HEK293 (cell line): ENCODE data around the gene MAPRE3.

Experiments used
- KLF7 ChIP-seq: fragments of 450-650 bp; formaldehyde crosslinking; IDR thresholded peaks from 2 replicates; pipeline ENCODE4 v1.5.1; 2016; ENCODE audit warnings: missing biosample characterization, missing genetic modification characterization, borderline replicate concordance
- SCRT2 ChIP-seq: fragments of 450-650 bp; formaldehyde crosslinking; IDR thresholded peaks from 2 replicates; pipeline ENCODE4 v1.5.1; 2016; ENCODE audit warnings: missing biosample characterization, missing genetic modification characterization
- TRIM28 ChIP-seq: IDR thresholded peaks from 2 replicates; pipeline ENCODE4 v1.6.1; 2011; ENCODE audit warnings: low read length, control low read depth, borderline replicate concordance
- ZEB2 ChIP-seq: fragments of 450-650 bp; formaldehyde crosslinking; IDR thresholded peaks from 2 replicates; pipeline ENCODE4 v1.5.1; 2016; ENCODE audit warnings: missing biosample characterization, missing genetic modification characterization
- ZFHX2 ChIP-seq: fragments of 450-650 bp; formaldehyde crosslinking; conservative IDR thresholded peaks from 2 replicates; pipeline ENCODE4 v1.5.1; 2016; ENCODE audit warnings: missing biosample characterization, missing genetic modification characterization
- ZFP3 ChIP-seq: fragments of 450-650 bp; formaldehyde crosslinking; IDR thresholded peaks from 2 replicates; pipeline ENCODE4 v1.5.1; 2016; ENCODE audit warnings: low read depth, missing biosample characterization, missing genetic modification characterization
- ZNF138 ChIP-seq: fragments of 450-650 bp; formaldehyde crosslinking; IDR thresholded peaks from 2 replicates; pipeline ENCODE4 v1.5.1; 2016; ENCODE audit warnings: missing biosample characterization, missing genetic modification characterization, borderline replicate concordance
- ZNF221 ChIP-seq: fragments of 450-650 bp; formaldehyde crosslinking; IDR thresholded peaks from 2 replicates; pipeline ENCODE4 v1.5.1; 2017; ENCODE audit warnings: missing biosample characterization, missing genetic modification characterization, borderline replicate concordance
- ZNF248 ChIP-seq: fragments of 450-650 bp; formaldehyde crosslinking; IDR thresholded peaks from 2 replicates; pipeline ENCODE4 v1.5.1; 2017; ENCODE audit warnings: missing biosample characterization, missing genetic modification characterization
- ZNF350 ChIP-seq: fragments of 450-650 bp; formaldehyde crosslinking; IDR thresholded peaks from 2 replicates; pipeline ENCODE4 v1.5.0; 2017; ENCODE audit warnings: missing biosample characterization, mild to moderate bottlenecking, missing genetic modification characterization
- ZNF48 ChIP-seq: fragments of 450-650 bp; formaldehyde crosslinking; IDR thresholded peaks from 2 replicates; pipeline ENCODE4 v1.5.1; 2016; ENCODE audit warnings: missing biosample characterization, missing genetic modification characterization
- ZNF529 ChIP-seq: fragments of 450-650 bp; formaldehyde crosslinking; IDR thresholded peaks from 2 replicates; pipeline ENCODE4 v1.5.1; 2017; ENCODE audit warnings: missing genetic modification characterization, missing biosample characterization; ENCODE audit not compliant: insufficient replicate concordance
- ZNF530 ChIP-seq: fragments of 450-650 bp; formaldehyde crosslinking; IDR thresholded peaks from 2 replicates; pipeline ENCODE4 v1.5.1; 2016; ENCODE audit warnings: low read depth, missing biosample characterization, missing genetic modification characterization
- ZNF549 ChIP-seq: fragments of 450-650 bp; IDR thresholded peaks from 2 replicates; pipeline ENCODE4 v1.5.1; 2018; ENCODE audit warnings: missing biosample characterization, missing genetic modification characterization, mild to moderate bottlenecking, inconsistent platforms, moderate library complexity
- ZNF585B ChIP-seq: fragments of 450-650 bp; formaldehyde crosslinking; IDR thresholded peaks from 2 replicates; pipeline ENCODE4 v1.5.1; 2016; ENCODE audit warnings: missing biosample characterization, missing genetic modification characterization
- ZNF600 ChIP-seq: fragments of 450-650 bp; formaldehyde crosslinking; IDR thresholded peaks from 2 replicates; pipeline ENCODE4 v1.5.1; 2016; ENCODE audit warnings: missing biosample characterization, missing genetic modification characterization
- ZNF654 ChIP-seq: fragments of 450-650 bp; formaldehyde crosslinking; IDR thresholded peaks from 2 replicates; pipeline ENCODE4 v1.5.1; 2016; ENCODE audit warnings: low read depth, missing biosample characterization, missing genetic modification characterization
- ZNF677 ChIP-seq: fragments of 450-650 bp; IDR thresholded peaks from 2 replicates; pipeline ENCODE4 v1.5.0; 2018; ENCODE audit warnings: missing biosample characterization, mild to moderate bottlenecking, missing genetic modification characterization, moderate library complexity
- ZNF707 ChIP-seq: fragments of 450-650 bp; formaldehyde crosslinking; IDR thresholded peaks from 2 replicates; pipeline ENCODE4 v1.5.1; 2016; ENCODE audit warnings: missing biosample characterization, missing genetic modification characterization
- ZNF776 ChIP-seq: fragments of 450-650 bp; formaldehyde crosslinking; IDR thresholded peaks from 2 replicates; pipeline ENCODE4 v1.5.0; 2017; ENCODE audit warnings: missing biosample characterization, missing genetic modification characterization, borderline replicate concordance
- TF ChIP-seq, protein P1 (sequence below): fragments of 450-650 bp; formaldehyde crosslinking; IDR thresholded peaks from 2 replicates; pipeline ENCODE4 v1.5.1; 2016; ENCODE audit warnings: missing biosample characterization, missing genetic modification characterization
- TF ChIP-seq, protein P2 (sequence below): fragments of 450-650 bp; formaldehyde crosslinking; IDR thresholded peaks from 2 replicates; pipeline ENCODE4 v1.5.1; 2016; ENCODE audit warnings: missing biosample characterization, missing genetic modification characterization
- TF ChIP-seq, protein P3 (sequence below): fragments of 450-650 bp; formaldehyde crosslinking; IDR thresholded peaks from 2 replicates; pipeline ENCODE4 v1.5.1; 2017; ENCODE audit warnings: missing biosample characterization, missing genetic modification characterization
- TF ChIP-seq, protein P4 (sequence below): fragments of 450-650 bp; formaldehyde crosslinking; IDR thresholded peaks from 2 replicates; pipeline ENCODE4 v1.5.1; 2016; ENCODE audit warnings: missing biosample characterization, missing genetic modification characterization
- TF ChIP-seq, protein P5 (sequence below): fragments of 450-650 bp; formaldehyde crosslinking; IDR thresholded peaks from 2 replicates; pipeline ENCODE4 v1.5.1; 2016; ENCODE audit warnings: missing biosample characterization, missing genetic modification characterization

MAPRE3 gene

DNA sequence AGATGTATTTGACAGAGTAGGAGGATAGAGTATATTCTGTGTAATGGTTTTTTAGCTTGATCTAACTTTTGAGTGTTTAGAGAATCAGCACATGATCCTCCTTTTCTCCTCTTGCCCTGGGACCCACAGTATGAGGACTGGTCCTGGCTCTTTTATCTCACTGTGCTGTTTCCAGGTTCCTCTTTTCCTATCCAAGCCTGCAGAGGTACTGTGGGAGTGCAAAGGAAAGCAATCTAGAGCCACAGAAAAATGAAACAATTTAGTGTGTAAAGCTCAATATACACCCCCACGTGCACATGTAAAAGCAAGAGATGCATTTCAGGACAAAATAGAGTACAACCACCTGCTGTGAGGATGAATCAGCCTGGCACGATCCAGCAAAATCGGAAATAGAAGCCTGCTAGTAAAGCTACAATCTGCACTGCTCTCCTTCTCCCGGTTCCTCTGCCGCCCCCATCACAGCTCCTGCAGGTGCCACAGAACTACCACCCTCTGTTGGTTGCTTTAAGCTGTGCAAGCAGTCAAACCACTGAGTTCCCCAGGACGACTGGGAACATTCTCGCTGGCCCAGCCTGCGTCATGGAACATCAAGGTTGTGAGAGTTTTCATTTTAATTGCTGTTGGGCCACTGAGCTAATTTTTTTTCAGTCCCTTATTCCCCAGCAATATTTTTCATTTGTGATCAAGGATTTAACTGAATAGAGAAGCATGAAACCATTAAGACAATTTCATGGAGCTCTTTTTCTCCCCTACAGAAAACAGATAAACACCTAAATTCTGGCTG, 47.8 kb upstream of the MAPRE3 start (continued):
- TF ChIP-seq, protein P1, sequence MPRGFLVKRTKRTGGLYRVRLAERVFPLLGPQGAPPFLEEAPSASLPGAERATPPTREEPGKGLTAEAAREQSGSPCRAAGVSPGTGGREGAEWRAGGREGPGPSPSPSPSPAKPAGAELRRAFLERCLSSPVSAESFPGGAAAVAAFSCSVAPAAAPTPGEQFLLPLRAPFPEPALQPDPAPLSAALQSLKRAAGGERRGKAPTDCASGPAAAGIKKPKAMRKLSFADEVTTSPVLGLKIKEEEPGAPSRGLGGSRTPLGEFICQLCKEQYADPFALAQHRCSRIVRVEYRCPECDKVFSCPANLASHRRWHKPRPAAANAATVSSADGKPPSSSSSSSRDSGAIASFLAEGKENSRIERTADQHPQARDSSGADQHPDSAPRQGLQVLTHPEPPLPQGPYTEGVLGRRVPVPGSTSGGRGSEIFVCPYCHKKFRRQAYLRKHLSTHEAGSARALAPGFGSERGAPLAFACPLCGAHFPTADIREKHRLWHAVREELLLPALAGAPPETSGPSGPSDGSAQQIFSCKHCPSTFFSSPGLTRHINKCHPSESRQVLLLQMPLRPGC: no peak
- TF ChIP-seq ZNF248 (tag by site-specific recombination): no peak
- TF ChIP-seq, protein P2, sequence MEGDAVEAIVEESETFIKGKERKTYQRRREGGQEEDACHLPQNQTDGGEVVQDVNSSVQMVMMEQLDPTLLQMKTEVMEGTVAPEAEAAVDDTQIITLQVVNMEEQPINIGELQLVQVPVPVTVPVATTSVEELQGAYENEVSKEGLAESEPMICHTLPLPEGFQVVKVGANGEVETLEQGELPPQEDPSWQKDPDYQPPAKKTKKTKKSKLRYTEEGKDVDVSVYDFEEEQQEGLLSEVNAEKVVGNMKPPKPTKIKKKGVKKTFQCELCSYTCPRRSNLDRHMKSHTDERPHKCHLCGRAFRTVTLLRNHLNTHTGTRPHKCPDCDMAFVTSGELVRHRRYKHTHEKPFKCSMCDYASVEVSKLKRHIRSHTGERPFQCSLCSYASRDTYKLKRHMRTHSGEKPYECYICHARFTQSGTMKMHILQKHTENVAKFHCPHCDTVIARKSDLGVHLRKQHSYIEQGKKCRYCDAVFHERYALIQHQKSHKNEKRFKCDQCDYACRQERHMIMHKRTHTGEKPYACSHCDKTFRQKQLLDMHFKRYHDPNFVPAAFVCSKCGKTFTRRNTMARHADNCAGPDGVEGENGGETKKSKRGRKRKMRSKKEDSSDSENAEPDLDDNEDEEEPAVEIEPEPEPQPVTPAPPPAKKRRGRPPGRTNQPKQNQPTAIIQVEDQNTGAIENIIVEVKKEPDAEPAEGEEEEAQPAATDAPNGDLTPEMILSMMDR (tag by site-specific recombination): peak; percentile 83
- 0 out of 2 replicates have a peak, but pooled peaks have one; percentile 23 for TF ChIP-seq ZFHX2 (tag by site-specific recombination)
- no peak for TF ChIP-seq ZNF350 (tag by site-specific recombination)
- TF ChIP-seq SCRT2: peak; percentile 80
- TF ChIP-seq ZNF600 (tag by site-specific recombination): peak; percentile 53; the same call in 1 of the 2 replicates
- no peak for TF ChIP-seq ZNF138 (tag by site-specific recombination)
- 0 out of 2 replicates have a peak, but pooled peaks have one; percentile 31 for TF ChIP-seq ZEB2 (tag by site-specific recombination)
- TF ChIP-seq ZNF776 (tag by site-specific recombination): no peak
- peak; percentile 15 for TF ChIP-seq ZNF654
- TF ChIP-seq ZNF677 (tag by site-specific recombination): no peak
- TF ChIP-seq ZNF221 (tag by site-specific recombination): no peak
- TF ChIP-seq ZNF549 (tag by site-specific recombination): no peak
- TF ChIP-seq ZNF530 (tag by site-specific recombination): no peak
- TF ChIP-seq, protein P3, sequence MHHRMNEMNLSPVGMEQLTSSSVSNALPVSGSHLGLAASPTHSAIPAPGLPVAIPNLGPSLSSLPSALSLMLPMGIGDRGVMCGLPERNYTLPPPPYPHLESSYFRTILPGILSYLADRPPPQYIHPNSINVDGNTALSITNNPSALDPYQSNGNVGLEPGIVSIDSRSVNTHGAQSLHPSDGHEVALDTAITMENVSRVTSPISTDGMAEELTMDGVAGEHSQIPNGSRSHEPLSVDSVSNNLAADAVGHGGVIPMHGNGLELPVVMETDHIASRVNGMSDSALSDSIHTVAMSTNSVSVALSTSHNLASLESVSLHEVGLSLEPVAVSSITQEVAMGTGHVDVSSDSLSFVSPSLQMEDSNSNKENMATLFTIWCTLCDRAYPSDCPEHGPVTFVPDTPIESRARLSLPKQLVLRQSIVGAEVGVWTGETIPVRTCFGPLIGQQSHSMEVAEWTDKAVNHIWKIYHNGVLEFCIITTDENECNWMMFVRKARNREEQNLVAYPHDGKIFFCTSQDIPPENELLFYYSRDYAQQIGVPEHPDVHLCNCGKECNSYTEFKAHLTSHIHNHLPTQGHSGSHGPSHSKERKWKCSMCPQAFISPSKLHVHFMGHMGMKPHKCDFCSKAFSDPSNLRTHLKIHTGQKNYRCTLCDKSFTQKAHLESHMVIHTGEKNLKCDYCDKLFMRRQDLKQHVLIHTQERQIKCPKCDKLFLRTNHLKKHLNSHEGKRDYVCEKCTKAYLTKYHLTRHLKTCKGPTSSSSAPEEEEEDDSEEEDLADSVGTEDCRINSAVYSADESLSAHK (tag by site-specific recombination): no peak; the same call in 1 of the 2 replicates
- TF ChIP-seq TRIM28: no peak
- TF ChIP-seq ZFP3 (tag by site-specific recombination): no peak
- TF ChIP-seq, protein P4, sequence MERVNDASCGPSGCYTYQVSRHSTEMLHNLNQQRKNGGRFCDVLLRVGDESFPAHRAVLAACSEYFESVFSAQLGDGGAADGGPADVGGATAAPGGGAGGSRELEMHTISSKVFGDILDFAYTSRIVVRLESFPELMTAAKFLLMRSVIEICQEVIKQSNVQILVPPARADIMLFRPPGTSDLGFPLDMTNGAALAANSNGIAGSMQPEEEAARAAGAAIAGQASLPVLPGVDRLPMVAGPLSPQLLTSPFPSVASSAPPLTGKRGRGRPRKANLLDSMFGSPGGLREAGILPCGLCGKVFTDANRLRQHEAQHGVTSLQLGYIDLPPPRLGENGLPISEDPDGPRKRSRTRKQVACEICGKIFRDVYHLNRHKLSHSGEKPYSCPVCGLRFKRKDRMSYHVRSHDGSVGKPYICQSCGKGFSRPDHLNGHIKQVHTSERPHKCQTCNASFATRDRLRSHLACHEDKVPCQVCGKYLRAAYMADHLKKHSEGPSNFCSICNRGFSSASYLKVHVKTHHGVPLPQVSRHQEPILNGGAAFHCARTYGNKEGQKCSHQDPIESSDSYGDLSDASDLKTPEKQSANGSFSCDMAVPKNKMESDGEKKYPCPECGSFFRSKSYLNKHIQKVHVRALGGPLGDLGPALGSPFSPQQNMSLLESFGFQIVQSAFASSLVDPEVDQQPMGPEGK (tag by site-specific recombination): peak; percentile 22; the same call in 1 of the 2 replicates
- no peak for TF ChIP-seq ZNF48
- no peak for TF ChIP-seq ZNF529 (tag by site-specific recombination)
- TF ChIP-seq, protein P5, sequence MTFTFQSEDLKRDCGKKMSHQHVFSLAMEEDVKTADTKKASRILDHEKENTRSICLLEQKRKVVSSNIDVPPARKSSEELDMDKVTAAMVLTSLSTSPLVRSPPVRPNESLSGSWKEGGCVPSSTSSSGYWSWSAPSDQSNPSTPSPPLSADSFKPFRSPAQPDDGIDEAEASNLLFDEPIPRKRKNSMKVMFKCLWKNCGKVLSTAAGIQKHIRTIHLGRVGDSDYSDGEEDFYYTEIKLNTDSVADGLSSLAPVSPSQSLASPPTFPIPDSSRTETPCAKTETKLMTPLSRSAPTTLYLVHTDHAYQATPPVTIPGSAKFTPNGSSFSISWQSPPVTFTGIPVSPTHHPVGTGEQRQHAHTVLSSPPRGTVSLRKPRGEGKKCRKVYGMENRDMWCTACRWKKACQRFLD: no peak
- no peak for TF ChIP-seq ZNF707 (tag by site-specific recombination)
- no peak for TF ChIP-seq ZNF585B
- no peak for TF ChIP-seq KLF7 (tag by site-specific recombination)
